Measurements from ENCODE around the gene CCDC88B.

The CCDC88B gene

GRCh38 chr11:64339754-64340408 lies at the start of gene CCDC88B:
CCDC88B (plus strand) TSS chr11:64340204; CDS start chr11:64340267, 63 bp downstream.
- no peak for DNase-seq (ENCODE audit: low spot score)

- DNase-seq (ENCODE audit: low spot score): no peak
These were observed 49.4 kb upstream of the CCDC88B start for GRCh38 chr11:64290352-64291261.

- DNase-seq (ENCODE audit: low spot score): no peak
These were observed 48.7 kb upstream of the CCDC88B start, which contains the start of gene KCNK4 for GRCh38 chr11:64291262-64291751. KCNK4 (plus strand) TSS chr11:64291302; CDS start chr11:64293019, 1,717 bp downstream.

GRCh38 chr11:64291752-64292459 lies 48.1 kb upstream of the CCDC88B start:
- no peak for DNase-seq (ENCODE audit: low spot score)

GRCh38 chr11:64292460-64293254 lies 47.3 kb upstream of the CCDC88B start:
- DNase-seq (ENCODE audit: low spot score): no peak

- DNase-seq (ENCODE audit: low spot score): no peak
These were observed 45.2 kb upstream of the CCDC88B start for GRCh38 chr11:64294774-64295173.

- no peak for DNase-seq (ENCODE audit: low spot score)
These were observed 44.2 kb upstream of the CCDC88B start for GRCh38 chr11:64295760-64296159.

- DNase-seq (ENCODE audit: low spot score): no peak
These were observed 43.8 kb upstream of the CCDC88B start for GRCh38 chr11:64296236-64296635.

- no peak for DNase-seq (ENCODE audit: low spot score)
These were observed 42.9 kb upstream of the CCDC88B start for GRCh38 chr11:64296830-64297698.

- no peak for DNase-seq (ENCODE audit: low spot score)
These were observed 42.2 kb upstream of the CCDC88B start for GRCh38 chr11:64297699-64298358.

GRCh38 chr11:64298966-64299846 lies 40.8 kb upstream of the CCDC88B start:
- no peak for DNase-seq (ENCODE audit: low spot score)

GRCh38 chr11:64299847-64300648 lies 40.0 kb upstream of the CCDC88B start, which contains the start of gene CATSPERZ:
CATSPERZ (plus strand) TSS chr11:64300358; CDS start chr11:64300411, 53 bp downstream.
- no peak for DNase-seq (ENCODE audit: low spot score)

GRCh38 chr11:64303109-64304031 lies 36.6 kb upstream of the CCDC88B start:
- DNase-seq (ENCODE audit: low spot score): no peak

GRCh38 chr11:64304032-64304315 lies 36.0 kb upstream of the CCDC88B start:
- DNase-seq (ENCODE audit: low spot score): no peak

- DNase-seq (ENCODE audit: low spot score): peak; percentile 86
These were observed 35.5 kb upstream of the CCDC88B start for GRCh38 chr11:64304316-64305072.

GRCh38 chr11:64305075-64305690 lies 34.8 kb upstream of the CCDC88B start, which contains the start of gene ESRRA:
ESRRA (plus strand) TSS chr11:64305524; CDS start chr11:64307180, 1,656 bp downstream.
- peak; percentile 99 for DNase-seq (ENCODE audit: low spot score)
